HCT116 (cell line): ENCODE results near the gene RINT1.

Experiments used
- CBX3 ChIP-seq: IDR thresholded peaks from 2 replicates; pipeline ENCODE4 v1.6.1; 2012; ENCODE audit warnings: low read depth
- EZH2 ChIP-seq: fragments of 200-600 bp; sonication (generic); IDR thresholded peaks from 2 replicates; pipeline ENCODE4 v1.6.1; 2017; ENCODE audit warnings: antibody characterized with exemption, mixed run types
- EZH2phosphoT487 ChIP-seq: fragments of 200-600 bp; IDR thresholded peaks from 2 replicates; pipeline ENCODE4 v1.6.1; 2018; ENCODE audit warnings: antibody characterized with exemption, borderline replicate concordance
- REST ChIP-seq: IDR thresholded peaks from 2 replicates; pipeline ENCODE4 v1.6.1; 2012; ENCODE audit warnings: low read depth
- SRF ChIP-seq: IDR thresholded peaks from 2 replicates; pipeline ENCODE4 v1.6.1; 2012; ENCODE audit warnings: low read depth
- TF ChIP-seq, protein P1 (sequence below), 3 experiments: fragments of 200-600 bp in 1 of 3; sonication (generic) in 1 of 3; IDR thresholded peaks in 2 of 3; conservative IDR thresholded peaks in 1 of 3; 2 replicates each; pipeline ENCODE4 v1.5.1; 2012 to 2017; ENCODE audit warnings: low read depth in 2 of 3, low read length in 2 of 3, antibody characterized with exemption in 1 of 3, borderline replicate concordance in 1 of 3, control low read depth in 1 of 3, mild to moderate bottlenecking in 1 of 3, mixed read lengths in 1 of 3, mixed run types in 1 of 3, moderate library complexity in 1 of 3; ENCODE audit not compliant: insufficient read depth in 1 of 3

GRCh38 chr7:105531792-105532671 is at the start of gene RINT1:
- TF ChIP-seq, protein P1, sequence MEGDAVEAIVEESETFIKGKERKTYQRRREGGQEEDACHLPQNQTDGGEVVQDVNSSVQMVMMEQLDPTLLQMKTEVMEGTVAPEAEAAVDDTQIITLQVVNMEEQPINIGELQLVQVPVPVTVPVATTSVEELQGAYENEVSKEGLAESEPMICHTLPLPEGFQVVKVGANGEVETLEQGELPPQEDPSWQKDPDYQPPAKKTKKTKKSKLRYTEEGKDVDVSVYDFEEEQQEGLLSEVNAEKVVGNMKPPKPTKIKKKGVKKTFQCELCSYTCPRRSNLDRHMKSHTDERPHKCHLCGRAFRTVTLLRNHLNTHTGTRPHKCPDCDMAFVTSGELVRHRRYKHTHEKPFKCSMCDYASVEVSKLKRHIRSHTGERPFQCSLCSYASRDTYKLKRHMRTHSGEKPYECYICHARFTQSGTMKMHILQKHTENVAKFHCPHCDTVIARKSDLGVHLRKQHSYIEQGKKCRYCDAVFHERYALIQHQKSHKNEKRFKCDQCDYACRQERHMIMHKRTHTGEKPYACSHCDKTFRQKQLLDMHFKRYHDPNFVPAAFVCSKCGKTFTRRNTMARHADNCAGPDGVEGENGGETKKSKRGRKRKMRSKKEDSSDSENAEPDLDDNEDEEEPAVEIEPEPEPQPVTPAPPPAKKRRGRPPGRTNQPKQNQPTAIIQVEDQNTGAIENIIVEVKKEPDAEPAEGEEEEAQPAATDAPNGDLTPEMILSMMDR (IDR thresholded peaks at IDR 0.05 in 2 of 3, conservative IDR thresholded peaks at IDR 0.05 in 1 of 3; ENCODE audit: borderline replicate concordance in 1 of 3, insufficient read depth in 1 of 3, low read depth in 2 of 3, low read length in 2 of 3), result peak; percentile 38 to 78 (median 69); a peak in 5 of 6 replicates
- TF ChIP-seq EZH2phosphoT487, result no peak
- no peak for TF ChIP-seq REST
- no peak for TF ChIP-seq EZH2
- TF ChIP-seq SRF, result peak; percentile 30; the same call in 1 of the 2 replicates
- peak; percentile 60 for TF ChIP-seq CBX3
